HG03469 (cell line): Measurements from ENCODE around the gene CDC6.

Source experiments
- ATAC-seq: cut with Tn5 transposase; IDR thresholded peaks from one replicate; pipeline ENCODE4 v1.9.1; 2021; ENCODE audit warnings: mild to moderate bottlenecking, moderate library complexity, moderate number of reproducible peaks; ENCODE audit not compliant: unreplicated experiment

CDC6 gene

GRCh38 chr17:40287494-40288369 is at the start of gene CDC6:
Gene CDC6 (plus strand): TSS chr17:40287879. CDS start chr17:40289421, 1,542 bp downstream.
- peak; percentile 76 for ATAC-seq

- no peak for ATAC-seq
These were observed 46.3 kb upstream of the CDC6 start for GRCh38 chr17:40241252-40241834.

- no peak for ATAC-seq
These were observed 44.9 kb upstream of the CDC6 start for GRCh38 chr17:40242774-40243173.

GRCh38 chr17:40243761-40244160 is 43.9 kb upstream of the CDC6 start:
- no peak for ATAC-seq

- no peak for ATAC-seq
These were observed 43.4 kb upstream of the CDC6 start for GRCh38 chr17:40244255-40244654.

- ATAC-seq, result no peak
These were observed 39.7 kb upstream of the CDC6 start for GRCh38 chr17:40247926-40248495.

- ATAC-seq, result no peak
These were observed 39.2 kb upstream of the CDC6 start for GRCh38 chr17:40248507-40248906.

GRCh38 chr17:40251576-40251975 is 36.1 kb upstream of the CDC6 start:
- ATAC-seq, result no peak

- ATAC-seq, result no peak
These were observed 34.1 kb upstream of the CDC6 start for GRCh38 chr17:40253565-40253964.

GRCh38 chr17:40259505-40259904 is 28.2 kb upstream of the CDC6 start:
- no peak for ATAC-seq

- no peak for ATAC-seq
These were observed 27.2 kb upstream of the CDC6 start for GRCh38 chr17:40260528-40260927.

- ATAC-seq, result no peak
These were observed 23.1 kb upstream of the CDC6 start for GRCh38 chr17:40264458-40265185.

- ATAC-seq, result no peak
These were observed 22.3 kb upstream of the CDC6 start for GRCh38 chr17:40265337-40265736.

GRCh38 chr17:40266882-40267281 is 20.8 kb upstream of the CDC6 start:
- ATAC-seq, result no peak

GRCh38 chr17:40268141-40268712 is 19.5 kb upstream of the CDC6 start:
- no peak for ATAC-seq

- ATAC-seq, result no peak
These were observed 9.3 kb upstream of the CDC6 start for GRCh38 chr17:40278414-40278813.

- ATAC-seq, result no peak
These were observed 8.3 kb upstream of the CDC6 start for GRCh38 chr17:40279402-40279801.

- ATAC-seq, result no peak
These were observed 6.0 kb upstream of the CDC6 start for GRCh38 chr17:40281663-40282062.

- no peak for ATAC-seq
These were observed 4.0 kb upstream of the CDC6 start for GRCh38 chr17:40283662-40284061.

GRCh38 chr17:40284085-40284713 is 3.5 kb upstream of the CDC6 start:
- no peak for ATAC-seq

GRCh38 chr17:40286473-40286872 is 1.2 kb upstream of the CDC6 start:
- no peak for ATAC-seq
